ENCODE measurements around the gene GID8. TPM values are rescaled to one million over a fixed set of nuclear protein-coding genes. Genes with fewer than 3 reads are reported as not detected.

GID8 gene
- total and polyA plus RNA-seq, 2 of the 13 experiments (the other 11 are each of a cell fraction or from before 2014, with no cell fraction given) = 39.6 to 59.8 TPM

- TF ChIP-seq, protein P1, sequence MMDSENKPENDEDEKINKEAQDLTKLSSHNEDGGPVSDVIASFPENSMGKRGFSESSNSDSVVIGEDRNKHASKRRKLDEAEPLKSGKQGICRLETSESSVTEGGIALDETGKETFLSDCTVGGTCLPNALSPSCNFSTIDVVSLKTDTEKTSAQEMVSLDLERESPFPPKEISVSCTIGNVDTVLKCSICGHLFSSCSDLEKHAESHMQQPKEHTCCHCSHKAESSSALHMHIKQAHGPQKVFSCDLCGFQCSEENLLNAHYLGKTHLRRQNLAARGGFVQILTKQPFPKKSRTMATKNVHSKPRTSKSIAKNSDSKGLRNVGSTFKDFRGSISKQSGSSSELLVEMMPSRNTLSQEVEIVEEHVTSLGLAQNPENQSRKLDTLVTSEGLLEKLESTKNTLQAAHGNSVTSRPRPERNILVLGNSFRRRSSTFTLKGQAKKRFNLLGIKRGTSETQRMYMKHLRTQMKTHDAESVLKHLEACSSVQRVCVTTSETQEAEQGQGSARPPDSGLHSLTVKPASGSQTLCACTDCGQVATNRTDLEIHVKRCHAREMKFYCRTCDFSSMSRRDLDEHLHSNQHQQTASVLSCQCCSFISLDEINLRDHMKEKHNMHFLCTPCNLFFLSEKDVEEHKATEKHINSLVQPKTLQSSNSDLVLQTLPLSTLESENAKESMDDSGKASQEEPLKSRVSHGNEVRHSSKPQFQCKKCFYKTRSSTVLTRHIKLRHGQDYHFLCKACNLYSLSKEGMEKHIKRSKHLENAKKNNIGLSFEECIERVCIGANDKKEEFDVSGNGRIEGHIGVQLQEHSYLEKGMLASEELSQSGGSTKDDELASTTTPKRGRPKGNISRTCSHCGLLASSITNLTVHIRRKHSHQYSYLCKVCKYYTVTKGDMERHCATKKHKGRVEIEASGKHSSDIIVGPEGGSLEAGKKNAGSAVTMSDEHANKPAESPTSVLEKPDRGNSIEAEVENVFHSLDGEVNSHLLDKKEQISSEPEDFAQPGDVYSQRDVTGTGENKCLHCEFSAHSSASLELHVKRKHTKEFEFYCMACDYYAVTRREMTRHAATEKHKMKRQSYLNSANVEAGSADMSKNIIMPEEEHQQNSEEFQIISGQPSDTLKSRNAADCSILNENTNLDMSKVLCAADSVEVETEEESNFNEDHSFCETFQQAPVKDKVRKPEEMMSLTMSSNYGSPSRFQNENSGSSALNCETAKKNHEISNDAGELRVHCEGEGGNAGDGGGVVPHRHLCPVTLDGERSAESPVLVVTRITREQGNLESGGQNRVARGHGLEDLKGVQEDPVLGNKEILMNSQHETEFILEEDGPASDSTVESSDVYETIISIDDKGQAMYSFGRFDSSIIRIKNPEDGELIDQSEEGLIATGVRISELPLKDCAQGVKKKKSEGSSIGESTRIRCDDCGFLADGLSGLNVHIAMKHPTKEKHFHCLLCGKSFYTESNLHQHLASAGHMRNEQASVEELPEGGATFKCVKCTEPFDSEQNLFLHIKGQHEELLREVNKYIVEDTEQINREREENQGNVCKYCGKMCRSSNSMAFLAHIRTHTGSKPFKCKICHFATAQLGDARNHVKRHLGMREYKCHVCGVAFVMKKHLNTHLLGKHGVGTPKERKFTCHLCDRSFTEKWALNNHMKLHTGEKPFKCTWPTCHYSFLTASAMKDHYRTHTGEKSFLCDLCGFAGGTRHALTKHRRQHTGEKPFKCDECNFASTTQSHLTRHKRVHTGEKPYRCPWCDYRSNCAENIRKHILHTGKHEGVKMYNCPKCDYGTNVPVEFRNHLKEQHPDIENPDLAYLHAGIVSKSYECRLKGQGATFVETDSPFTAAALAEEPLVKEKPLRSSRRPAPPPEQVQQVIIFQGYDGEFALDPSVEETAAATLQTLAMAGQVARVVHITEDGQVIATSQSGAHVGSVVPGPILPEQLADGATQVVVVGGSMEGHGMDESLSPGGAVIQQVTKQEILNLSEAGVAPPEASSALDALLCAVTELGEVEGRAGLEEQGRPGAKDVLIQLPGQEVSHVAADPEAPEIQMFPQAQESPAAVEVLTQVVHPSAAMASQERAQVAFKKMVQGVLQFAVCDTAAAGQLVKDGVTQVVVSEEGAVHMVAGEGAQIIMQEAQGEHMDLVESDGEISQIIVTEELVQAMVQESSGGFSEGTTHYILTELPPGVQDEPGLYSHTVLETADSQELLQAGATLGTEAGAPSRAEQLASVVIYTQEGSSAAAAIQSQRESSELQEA (CRISPR knock-in tag; IDR thresholded peaks at IDR 0.05; ENCODE audit: not compliant biosample characterization) = no peak
- TF ChIP-seq NAIF1 (CRISPR knock-in tag; IDR thresholded peaks at IDR 0.05; ENCODE audit: borderline replicate concordance) = no peak
- TF ChIP-seq EZH2 (conservative IDR thresholded peaks at IDR 0.05; ENCODE audit: low read depth, low read length) = no peak; the same call in 1 of the 2 replicates
- no peak for TF ChIP-seq KDM3A (CRISPR knock-in tag; IDR thresholded peaks at IDR 0.05; ENCODE audit: low read depth)
- no peak for TF ChIP-seq ZNF558 (CRISPR knock-in tag; IDR thresholded peaks at IDR 0.05; ENCODE audit: borderline replicate concordance)
- TF ChIP-seq THAP11 (CRISPR knock-in tag; IDR thresholded peaks at IDR 0.05) = no peak
Observed at GRCh38 chr20:62976886-62977285, 38.9 kb downstream of the GID8 start (continued).
